Heart left ventricle (tissue), 16 donors: Measurements from ENCODE around the gene SMTNL2. TPM values are rescaled to one million over a fixed set of nuclear protein-coding genes. Genes with fewer than 3 reads are reported as not detected.
"Not testable (repeated sequence)": the region's sequence is repeated elsewhere in the genome, so short reads cannot be mapped to it uniquely, and the experiment has no call there.

Experiments
- ATAC-seq, 4 donors: fragments of 200-7000 bp; cut with Tn5 transposase; one replicate each; pipeline ENCODE4 v1.9.1; 2020 to 2022; ENCODE audit warnings: moderate library complexity in 4 of 4, mild to moderate bottlenecking in 3 of 4, moderate number of reproducible peaks in 1 of 4
- DNase-seq, 5 donors: peaks; one replicate each; pipeline ENCODE4 v3.0.0-alpha.2; 2020
- H3K27ac ChIP-seq, 12 donors: fragments of 200-600 bp; sonication (generic) in 4 of 12; one replicate each; pipeline versions ENCODE4 v1.5.0 to v1.8.0; 2016 to 2022; ENCODE audit warnings: mild to moderate bottlenecking in 2 of 12
- H3K27me3 ChIP-seq, 9 donors: fragments of 200-600 bp; sonication (generic) in 2 of 9; one replicate each; pipeline versions ENCODE4 v1.5.1 to v1.8.0; 2016 to 2022; ENCODE audit warnings: mild to moderate bottlenecking in 3 of 9
- H3K36me3 ChIP-seq, 9 donors: fragments of 200-600 bp; sonication (generic) in 2 of 9; one replicate each; pipeline versions ENCODE4 v1.5.0 to v1.8.0; 2018 to 2022; ENCODE audit warnings: mild to moderate bottlenecking in 2 of 9
- H3K4me1 ChIP-seq, 12 donors: fragments of 200-600 bp; sonication (generic) in 4 of 12; one replicate each; pipeline versions ENCODE4 v1.5.0 to v1.8.0; 2016 to 2022; ENCODE audit warnings: mild to moderate bottlenecking in 3 of 12
- H3K4me3 ChIP-seq, 12 donors: fragments of 200-600 bp; sonication (generic) in 4 of 12; one replicate each; pipeline versions ENCODE4 v1.5.0 to v1.8.0; 2017 to 2022; ENCODE audit warnings: mild to moderate bottlenecking in 9 of 12, moderate library complexity in 4 of 12
- H3K9me3 ChIP-seq, 12 donors: fragments of 200-600 bp; sonication (generic) in 4 of 12; one replicate each; pipeline versions ENCODE4 v1.5.0 to v1.8.0; 2016 to 2022; ENCODE audit warnings: mild to moderate bottlenecking in 1 of 12
- CTCF ChIP-seq, 12 donors: fragments of 200-600 bp; sonication (generic) in 4 of 12; IDR thresholded peaks; one replicate each; pipeline versions ENCODE4 v1.5.0 to v1.8.0; 2018 to 2022; ENCODE audit warnings: antibody characterized with exemption in 12 of 12, mild to moderate bottlenecking in 5 of 12
- POLR2A ChIP-seq, 2 donors: fragments of 450-650 bp; IDR thresholded peaks; one replicate each; pipeline ENCODE4 v1.6.1; 2017; ENCODE audit warnings: antibody characterized with exemption in 2 of 2, mild to moderate bottlenecking in 2 of 2, moderate library complexity in 2 of 2
- WGBS, 4 donors: extraction: QIAGEN DNeasy Blood & Tissue Kit in 2 of 4; methylation state at CpG; one replicate each; pipeline versions ENCODE4 v1.1.5 to v1.1.7; 2013 to 2018; 5-methylcytosine and 5-hydroxymethylcytosine counted together
- intact Hi-C, 10 donors: fragments of 100-400 bp; cut with DNase I; formaldehyde crosslinking; loops; one replicate each; pipeline versions ENCODE4 v1.11.1 to v1.14.2; 2022
- polyA plus RNA-seq, 2 donors: library from polyadenylated mRNA; stranded (reverse); fragments of 200-250 nt; gene quantifications; one replicate each; pipeline ENCODE4 v1.2.3, GENCODE V29; 2013
- total RNA-seq, 9 donors: library from RNA; depleted of rRNA in 2 of 9; stranded (reverse); fragments of >200 nt in 2 of 9; fragmentation: NEBNext Ultra II Directional in 3 of 9; extraction: Animal tissue kit (Norgen Biotek cat#: 25700) in 3 of 9; gene quantifications; one replicate each; pipeline versions ENCODE4 v1.1.0 to v1.2.4, GENCODE V29; 2016 to 2023
- donor health status: ischemic (EF 13 %, LVEDD 7.1; RV severe dilation, severe dysfunction).
- donor health status: healthy with polysubstance abuse.
- donor health status: DM: no; HTN: yes; CAD: no.
- donor health status: DM: no; HTN: no; CAD: no.
- donor health status: ischemic (EF 25% LVEDD 6.9; RV normal size, moderate dysfunction).
- donor health status: ischemic (EF 25% LVEDD 5.7; RV mildly dilated, moderate dysfunction).
- donor health status: healthy.
- donor health status: DM: yes; HTN: yes; CAD: no.
- donor health status: ischemic (EF 35%, LVEDD 5.7; RV mildly dilated, moderate dysfunction).
- donor health status: nonischemic (EF 11% LVEDD 7.7; RV severe dilation, severe dysfunction).
- donor health status: DM: yes; HTN: yes; CAD: no.
- donor health status: PGD.
- donor health status: ischemic (EF 29% LVEDD 5.4; RV normal size, mild dysfunction).
- donor health status: nonischemic (EF 23%, LVEDD 6.1; RV moderate dilation, normal function).

The SMTNL2 gene
- total and polyA plus RNA-seq, 11 donors, result 2.1 to 47.5 (median 15.6) TPM

DNA sequence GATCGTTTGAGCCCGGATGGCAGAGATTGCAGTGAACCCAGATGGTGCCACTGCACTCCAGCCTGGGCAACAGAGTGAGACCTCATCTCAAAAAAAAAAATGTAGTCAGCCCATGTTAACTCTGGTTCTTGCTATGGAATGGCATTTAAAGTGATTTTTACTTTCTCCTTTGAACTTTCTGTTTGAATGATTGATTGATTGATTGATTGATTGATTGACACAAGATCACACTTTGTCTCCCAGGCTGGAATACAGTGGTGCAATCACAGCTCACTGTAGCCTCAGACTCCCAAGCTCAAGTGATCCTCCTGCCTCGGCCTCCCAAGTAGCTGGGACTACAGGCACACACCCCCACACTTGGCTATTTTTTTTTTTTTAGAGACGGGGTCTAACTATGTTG lies 17.0 kb downstream of the SMTNL2 start:
- H3K27ac ChIP-seq, result peak overlapping the region; percentile 51 to 94 (median 84)
- H3K27me3 ChIP-seq, result no peaks in the 10 kb centered on the region
- ATAC-seq (no peak), DNase-seq (no peak)
- H3K4me1 ChIP-seq, result peaks cover 0 to 61% (median 29%) of the 10 kb centered on the region in 12 donors
- 87 to 91% (median 88%) methylated on average over 4 of the region's 4 CpGs for WGBS, 4 donors
- H3K36me3 ChIP-seq, result no peaks in the 10 kb centered on the region
- no peak for TF ChIP-seq CTCF (IDR thresholded peaks at IDR 0.05)
- TF ChIP-seq POLR2A (IDR thresholded peaks at IDR 0.05), result no peak
- no peak overlapping the region for H3K4me3 ChIP-seq
- intact Hi-C loops, result loop anchor here in 2 of 10 donors (2.0 kb wide), 2 partner anchors 15 to 23 kb away; no protein-coding TSS in a partner anchor
- no peaks in the 10 kb centered on the region for H3K9me3 ChIP-seq

- peaks cover 0 to 66% (median 30%) of the 10 kb centered on the region in 12 donors for H3K4me1 ChIP-seq
- H3K27ac ChIP-seq, result peak overlapping the region in 3 of 12 donors; percentile 4 to 94 (median 75)
- no peaks in the 10 kb centered on the region for H3K27me3 ChIP-seq
- 81 to 87% (median 81%) methylated on average over 5 of the region's 5 CpGs for WGBS, 4 donors
- TF ChIP-seq CTCF (IDR thresholded peaks at IDR 0.05), result no peak
- no peak for TF ChIP-seq POLR2A (IDR thresholded peaks at IDR 0.05)
- ATAC-seq (no peak), DNase-seq (no peak)
- H3K9me3 ChIP-seq, result no peaks in the 10 kb centered on the region
- no peak overlapping the region for H3K4me3 ChIP-seq
- no peaks in the 10 kb centered on the region for H3K36me3 ChIP-seq
- intact Hi-C loops, result no loop called here
Observed at GRCh38 chr17:4602041-4602440, 17.7 kb downstream of the SMTNL2 start.

DNA sequence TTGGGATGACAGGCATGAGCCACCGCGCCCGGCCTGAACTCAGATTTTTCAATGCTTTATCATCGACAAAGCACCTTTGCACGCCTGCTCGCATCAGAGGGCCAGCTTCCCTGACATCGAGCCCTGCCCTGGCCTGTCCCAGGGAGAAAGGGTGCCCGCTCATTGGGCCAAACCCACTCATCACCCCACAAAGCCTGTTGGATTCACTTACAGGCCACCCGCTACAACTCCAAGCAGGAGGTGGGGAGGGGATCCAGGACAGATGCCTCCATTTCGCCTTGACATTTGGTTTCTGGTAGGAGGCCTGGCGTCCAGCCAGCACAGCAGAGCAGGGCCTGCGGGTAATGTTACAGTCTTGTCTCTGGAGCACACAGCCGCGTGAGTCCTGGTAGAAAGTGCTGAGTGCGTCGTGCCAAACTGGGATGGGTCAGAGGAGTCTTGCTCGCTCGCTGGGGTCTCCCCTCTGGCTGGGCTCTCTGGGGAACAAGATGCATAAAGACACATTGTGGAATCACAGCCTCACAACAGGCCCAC lies 19.8 kb downstream of the SMTNL2 start:
- Histone ChIP-seq H3K27ac (peak overlapping the region in 10 of 12 donors; percentile 11 to 78 (median 58)), H3K27me3 (no peaks in the 10 kb centered on the region), H3K9me3 (no peaks in the 10 kb centered on the region), H3K4me1 (peaks cover 0 to 71% (median 31%) of the 10 kb centered on the region in 12 donors), H3K4me3 (no peak overlapping the region), H3K36me3 (no peaks in the 10 kb centered on the region)
- intact Hi-C loops, result no loop called here
- TF ChIP-seq POLR2A (IDR thresholded peaks at IDR 0.05) (no peak), CTCF (IDR thresholded peaks at IDR 0.05) (no peak)
- DNase-seq (peak; percentile 68 to 92 (median 87)), ATAC-seq (peak; percentile 21 to 38 (median 35))
- WGBS, 4 donors, result 43 to 57% (median 55%) methylated on average over 16 to 18 of the region's 18 CpGs

GRCh38 chr17:4604736-4605135 lies 20.4 kb downstream of the SMTNL2 start:
- not testable (repeated sequence) for H3K27me3 ChIP-seq, H3K36me3 ChIP-seq, H3K4me3 ChIP-seq, ATAC-seq, H3K9me3 ChIP-seq
- intact Hi-C loops, result loop anchor here in 1 of 10 donors (5.0 kb wide), 1 partner anchor 37 kb away; no protein-coding TSS in a partner anchor
- Histone ChIP-seq H3K4me1 (peaks cover 0 to 65% (median 26%) of the 10 kb centered on the region in 12 donors), H3K27ac (peak overlapping the region in 10 of 12 donors; percentile 11 to 78 (median 58))
- DNase-seq, result peak in 1 of 5 donors; percentile 22
- WGBS, 4 donors, result 82 to 84% (median 83%) methylated on average over 11 of the region's 11 CpGs
